ENCODE measurements around the gene TLR1.
A peak's percentile ranks its signal among the peaks of the same experiment; 100 is the strongest.

GRCh38 chr4:38759113-38759789 is 45.3 kb downstream of the TLR1 start:
- TF ChIP-seq POLR2AphosphoS5 (IDR thresholded peaks at IDR 0.05): no peak
- TF ChIP-seq, protein P1, sequence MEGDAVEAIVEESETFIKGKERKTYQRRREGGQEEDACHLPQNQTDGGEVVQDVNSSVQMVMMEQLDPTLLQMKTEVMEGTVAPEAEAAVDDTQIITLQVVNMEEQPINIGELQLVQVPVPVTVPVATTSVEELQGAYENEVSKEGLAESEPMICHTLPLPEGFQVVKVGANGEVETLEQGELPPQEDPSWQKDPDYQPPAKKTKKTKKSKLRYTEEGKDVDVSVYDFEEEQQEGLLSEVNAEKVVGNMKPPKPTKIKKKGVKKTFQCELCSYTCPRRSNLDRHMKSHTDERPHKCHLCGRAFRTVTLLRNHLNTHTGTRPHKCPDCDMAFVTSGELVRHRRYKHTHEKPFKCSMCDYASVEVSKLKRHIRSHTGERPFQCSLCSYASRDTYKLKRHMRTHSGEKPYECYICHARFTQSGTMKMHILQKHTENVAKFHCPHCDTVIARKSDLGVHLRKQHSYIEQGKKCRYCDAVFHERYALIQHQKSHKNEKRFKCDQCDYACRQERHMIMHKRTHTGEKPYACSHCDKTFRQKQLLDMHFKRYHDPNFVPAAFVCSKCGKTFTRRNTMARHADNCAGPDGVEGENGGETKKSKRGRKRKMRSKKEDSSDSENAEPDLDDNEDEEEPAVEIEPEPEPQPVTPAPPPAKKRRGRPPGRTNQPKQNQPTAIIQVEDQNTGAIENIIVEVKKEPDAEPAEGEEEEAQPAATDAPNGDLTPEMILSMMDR (IDR thresholded peaks at IDR 0.05): peak; percentile 34 to 67 (median 65)

Data from upper lobe of left lung (tissue), 4 donors.